Activated naive CD4-positive, alpha-beta T cell treated with anti-CD3 and anti-CD28 coated beads, Interleukin-2, amount 50 U/mL, for 24 hours (primary cell): ENCODE measurements around the gene MTHFS.

Experiments used
- H3K27ac Mint-ChIP-seq: one replicate; pipeline ENCODE4 v1.8.0; 2021; ENCODE audit warnings: mild to moderate bottlenecking, mixed read lengths
- H3K27me3 Mint-ChIP-seq: one replicate; pipeline ENCODE4 v1.8.0; 2021; ENCODE audit warnings: mixed read lengths
- H3K36me3 Mint-ChIP-seq: one replicate; pipeline ENCODE4 v1.8.0; 2021; ENCODE audit warnings: mixed read lengths
- H3K4me1 Mint-ChIP-seq: one replicate; pipeline ENCODE4 v1.8.0; 2021; ENCODE audit warnings: mixed read lengths
- H3K4me3 Mint-ChIP-seq: one replicate; pipeline ENCODE4 v1.8.0; 2021; ENCODE audit warnings: mild to moderate bottlenecking, mixed read lengths
- H3K9me3 Mint-ChIP-seq: one replicate; pipeline ENCODE4 v1.8.0; 2021; ENCODE audit warnings: mixed read lengths

MTHFS gene

DNA sequence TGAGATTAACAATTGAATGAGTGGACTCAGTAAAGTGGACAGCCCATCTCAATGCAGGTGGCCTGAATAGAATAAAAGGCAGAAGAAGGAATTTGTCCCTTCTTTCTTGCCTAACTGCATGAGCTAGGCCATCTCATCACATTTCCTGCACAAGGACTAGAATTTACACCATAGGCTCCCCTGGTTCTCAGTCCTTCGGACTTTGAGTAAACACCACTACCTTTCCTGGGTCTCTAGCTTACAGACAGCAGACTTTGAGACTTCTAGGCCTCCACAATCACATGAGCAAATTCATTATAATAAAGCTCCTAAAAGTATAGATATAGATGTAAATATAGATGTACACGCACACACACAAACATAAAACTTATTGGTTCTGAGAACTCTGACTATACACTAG lies 28.3 kb downstream of the MTHFS start:
- Mint-ChIP-seq H3K9me3 (no peaks in the 10 kb centered on the region), H3K4me1 (peaks cover 47% of the 10 kb centered on the region), H3K27me3 (no peaks in the 10 kb centered on the region), H3K36me3 (peaks cover 29% of the 10 kb centered on the region), H3K4me3 (no peak overlapping the region), H3K27ac (no peak overlapping the region)

DNA sequence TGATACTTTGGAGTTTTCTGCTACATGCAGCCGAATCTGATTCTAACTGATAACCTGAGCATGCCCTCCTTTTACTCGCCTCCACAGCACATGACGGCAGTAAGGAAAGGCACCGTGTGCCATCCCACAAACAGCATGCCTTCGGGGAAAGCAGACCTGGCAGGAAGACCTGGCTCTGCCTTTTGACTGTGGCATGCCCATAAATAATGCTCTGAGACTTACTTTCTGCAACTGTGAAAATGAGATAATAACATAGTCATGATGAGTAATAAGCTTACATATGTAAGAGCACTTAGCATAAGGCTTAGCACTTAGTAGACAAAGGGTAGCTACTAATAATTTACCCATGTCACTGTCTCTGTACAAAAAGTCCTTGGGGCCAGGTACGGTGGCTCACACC lies 32.9 kb downstream of the MTHFS start:
- Mint-ChIP-seq H3K36me3 (peaks cover 12% of the 10 kb centered on the region), H3K27me3 (no peaks in the 10 kb centered on the region), H3K9me3 (no peaks in the 10 kb centered on the region), H3K4me3 (no peak overlapping the region), H3K4me1 (peaks cover 36% of the 10 kb centered on the region), H3K27ac (no peak overlapping the region)

DNA sequence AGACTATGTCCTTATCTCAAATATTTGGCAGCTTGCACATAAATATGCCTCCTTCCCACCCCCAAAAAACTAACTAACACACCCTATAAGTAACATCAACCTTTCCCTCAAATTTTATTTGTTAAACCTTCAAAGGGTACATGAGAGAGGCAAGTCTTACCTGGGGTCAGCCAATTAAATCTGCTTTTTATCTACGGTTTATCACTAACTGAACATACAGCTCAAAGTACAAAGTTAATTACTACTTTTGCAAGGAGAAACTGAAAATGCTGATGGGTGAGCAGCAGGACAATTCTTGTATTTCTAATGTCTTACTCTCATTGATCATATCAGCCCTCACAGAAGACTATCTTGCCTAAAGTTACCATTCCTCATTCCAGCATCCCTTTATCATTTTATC lies 34.6 kb downstream of the MTHFS start:
- Mint-ChIP-seq H3K27me3 (no peaks in the 10 kb centered on the region), H3K4me1 (peaks cover 25% of the 10 kb centered on the region), H3K4me3 (no peak overlapping the region), H3K36me3 (peaks cover 9% of the 10 kb centered on the region), H3K27ac (no peak overlapping the region), H3K9me3 (no peaks in the 10 kb centered on the region)

DNA sequence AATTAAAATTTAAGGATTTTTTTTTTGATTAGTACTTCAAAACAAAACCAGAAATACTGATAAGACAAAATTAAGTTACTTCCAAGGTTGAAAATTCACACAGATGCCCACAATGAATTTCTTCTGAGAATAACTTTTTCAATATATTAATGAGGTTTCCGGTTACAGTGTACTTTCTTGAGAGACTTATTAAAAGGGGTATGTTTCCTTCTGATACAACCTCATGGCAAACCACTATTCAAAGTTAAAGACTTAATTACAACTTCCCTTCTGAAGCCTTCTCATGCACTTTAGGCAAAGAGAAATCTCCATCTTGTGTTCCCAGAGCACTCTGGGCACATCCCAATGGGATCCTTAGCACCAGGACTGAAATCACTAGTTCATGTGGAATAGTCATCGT lies 36.2 kb downstream of the MTHFS start:
- peaks cover 26% of the 10 kb centered on the region for H3K4me1 Mint-ChIP-seq
- H3K4me3 Mint-ChIP-seq: no peak overlapping the region
- no peak overlapping the region for H3K27ac Mint-ChIP-seq
- H3K36me3 Mint-ChIP-seq: peaks cover 9% of the 10 kb centered on the region
- H3K9me3 Mint-ChIP-seq: no peaks in the 10 kb centered on the region
- H3K27me3 Mint-ChIP-seq: no peaks in the 10 kb centered on the region

DNA sequence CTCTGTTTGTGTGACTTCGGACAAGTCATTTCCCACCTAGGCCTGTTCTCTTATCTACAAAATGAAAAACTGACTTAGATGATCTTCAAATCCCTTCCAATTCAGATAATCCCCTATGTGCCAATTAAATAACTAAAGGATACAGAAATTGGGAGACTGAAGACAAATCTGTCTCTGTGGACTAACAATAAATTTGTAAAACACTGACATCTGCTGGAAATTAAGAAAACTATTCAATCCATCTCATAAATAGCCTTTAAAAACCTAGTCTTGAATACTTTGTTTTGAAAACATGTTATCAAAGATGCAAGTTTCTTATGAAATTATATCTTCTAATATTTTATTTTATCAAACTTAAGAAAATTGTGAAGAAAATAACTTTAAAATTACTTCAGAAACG lies 38.3 kb downstream of the MTHFS start:
- no peaks in the 10 kb centered on the region for H3K27me3 Mint-ChIP-seq
- H3K27ac Mint-ChIP-seq: no peak overlapping the region
- no peak overlapping the region for H3K4me3 Mint-ChIP-seq
- peaks cover 34% of the 10 kb centered on the region for H3K4me1 Mint-ChIP-seq
- H3K36me3 Mint-ChIP-seq: peaks cover 13% of the 10 kb centered on the region
- H3K9me3 Mint-ChIP-seq: no peaks in the 10 kb centered on the region

DNA sequence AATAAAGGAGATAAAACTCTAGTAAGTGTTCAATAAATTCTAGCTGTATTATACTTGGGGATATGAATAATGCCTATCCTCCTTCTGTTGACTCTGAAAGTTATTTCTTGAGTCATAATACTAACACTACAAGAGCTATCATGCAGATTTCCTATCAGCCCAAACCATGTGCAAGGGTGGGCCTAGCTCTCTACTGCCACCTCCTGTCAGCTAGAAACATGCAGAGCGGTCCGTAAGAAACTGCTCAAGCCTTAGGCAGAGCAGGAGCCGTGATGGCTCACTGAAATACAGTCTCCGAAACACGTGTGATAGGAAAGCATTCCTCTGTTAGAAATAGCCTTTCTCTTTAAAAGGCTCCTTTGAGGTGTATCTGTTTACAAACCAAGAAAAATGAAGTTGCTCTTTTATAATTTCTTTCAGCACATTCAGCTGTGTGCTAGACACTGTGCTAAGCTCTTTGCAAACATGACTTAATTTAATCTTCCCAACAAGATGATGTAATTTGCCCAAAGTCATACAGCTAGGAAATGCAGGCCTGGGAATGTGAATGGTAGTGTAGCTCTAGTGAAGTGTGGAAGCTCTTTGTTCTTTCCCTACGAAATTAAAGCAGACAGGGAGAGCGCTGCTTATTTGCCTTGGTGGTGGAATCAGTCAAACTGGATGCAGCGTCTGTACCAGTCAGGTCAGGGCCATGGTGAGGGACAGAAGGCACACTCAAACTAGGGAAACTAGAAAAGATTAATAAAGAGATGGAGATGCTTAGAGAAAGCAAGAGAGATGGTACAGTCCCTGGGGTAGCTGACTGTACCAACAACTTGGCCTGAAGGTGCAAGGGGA lies 43.1 kb downstream of the MTHFS start:
- no peak overlapping the region for H3K4me3 Mint-ChIP-seq
- H3K27ac Mint-ChIP-seq: peak overlapping the region; percentile 38
- no peaks in the 10 kb centered on the region for H3K27me3 Mint-ChIP-seq
- H3K4me1 Mint-ChIP-seq: peaks cover 40% of the 10 kb centered on the region
- H3K36me3 Mint-ChIP-seq: peaks cover 11% of the 10 kb centered on the region
- H3K9me3 Mint-ChIP-seq: no peaks in the 10 kb centered on the region

DNA sequence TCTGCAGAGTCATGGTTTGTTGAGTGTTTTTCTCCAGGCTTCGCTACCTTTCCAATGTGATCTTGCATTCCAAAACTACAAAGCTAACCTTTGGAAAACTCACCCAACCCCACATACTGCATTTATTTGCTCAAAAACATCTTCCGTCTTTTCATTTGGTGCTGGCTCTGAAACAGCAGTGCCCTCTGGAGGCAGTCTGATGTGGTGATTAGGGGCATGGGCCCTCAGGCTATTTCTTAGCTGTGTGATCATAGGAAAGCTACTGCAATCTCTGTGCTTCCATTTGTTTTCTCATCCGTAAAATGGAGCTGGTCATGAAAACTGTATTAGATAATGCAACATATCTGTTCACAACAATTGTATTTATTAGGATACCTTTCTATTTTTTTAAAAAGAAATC lies 47.0 kb downstream of the MTHFS start:
- Mint-ChIP-seq H3K27me3 (no peaks in the 10 kb centered on the region), H3K4me1 (peaks cover 44% of the 10 kb centered on the region), H3K9me3 (no peaks in the 10 kb centered on the region), H3K27ac (no peak overlapping the region), H3K36me3 (peaks cover 14% of the 10 kb centered on the region), H3K4me3 (no peak overlapping the region)

DNA sequence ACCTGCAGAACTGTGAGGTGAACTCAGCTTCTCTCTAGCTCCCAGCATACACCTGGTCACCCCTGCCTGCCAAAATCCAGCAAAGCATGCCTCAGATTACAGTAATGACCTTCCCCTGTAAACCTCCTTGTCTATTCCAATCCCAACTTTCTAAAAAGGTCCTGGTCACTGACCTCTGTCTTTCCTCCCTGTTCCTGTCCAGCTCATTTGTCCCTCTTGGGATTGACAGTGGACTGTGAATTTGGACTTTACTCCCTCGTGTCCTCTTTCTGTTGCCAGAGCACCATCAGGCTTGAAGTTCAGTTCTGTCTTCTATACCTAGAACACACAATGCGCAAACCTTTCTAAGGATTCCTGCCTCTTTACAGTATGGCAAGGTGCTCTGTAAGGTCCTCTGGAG lies 50.3 kb downstream of the MTHFS start:
- H3K27ac Mint-ChIP-seq: no peak overlapping the region
- no peaks in the 10 kb centered on the region for H3K27me3 Mint-ChIP-seq
- H3K9me3 Mint-ChIP-seq: no peaks in the 10 kb centered on the region
- peaks cover 33% of the 10 kb centered on the region for H3K4me1 Mint-ChIP-seq
- peaks cover 14% of the 10 kb centered on the region for H3K36me3 Mint-ChIP-seq
- no peak overlapping the region for H3K4me3 Mint-ChIP-seq

DNA sequence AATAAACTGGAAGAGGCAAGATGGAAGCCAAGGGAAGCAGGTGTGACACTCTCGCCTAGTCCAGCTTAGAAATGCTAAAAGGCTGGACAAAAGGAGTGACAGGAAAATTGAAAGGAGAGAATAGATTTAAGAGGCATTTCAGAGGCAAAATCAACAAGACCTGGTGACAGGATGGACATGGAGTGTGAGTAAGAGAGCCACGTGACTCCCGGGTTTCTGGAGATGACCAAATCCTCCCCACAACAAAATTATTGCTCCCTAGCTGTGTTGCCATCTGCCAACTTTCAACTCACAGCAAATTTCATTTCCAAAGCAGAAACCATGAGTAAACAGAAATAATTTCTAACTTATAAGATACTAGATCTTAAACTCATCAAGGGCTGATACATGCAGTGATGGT lies 52.6 kb downstream of the MTHFS start:
- H3K4me3 Mint-ChIP-seq: no peak overlapping the region
- no peaks in the 10 kb centered on the region for H3K27me3 Mint-ChIP-seq
- no peak overlapping the region for H3K27ac Mint-ChIP-seq
- peaks cover 17% of the 10 kb centered on the region for H3K4me1 Mint-ChIP-seq
- no peaks in the 10 kb centered on the region for H3K9me3 Mint-ChIP-seq
- H3K36me3 Mint-ChIP-seq: peaks cover 17% of the 10 kb centered on the region

DNA sequence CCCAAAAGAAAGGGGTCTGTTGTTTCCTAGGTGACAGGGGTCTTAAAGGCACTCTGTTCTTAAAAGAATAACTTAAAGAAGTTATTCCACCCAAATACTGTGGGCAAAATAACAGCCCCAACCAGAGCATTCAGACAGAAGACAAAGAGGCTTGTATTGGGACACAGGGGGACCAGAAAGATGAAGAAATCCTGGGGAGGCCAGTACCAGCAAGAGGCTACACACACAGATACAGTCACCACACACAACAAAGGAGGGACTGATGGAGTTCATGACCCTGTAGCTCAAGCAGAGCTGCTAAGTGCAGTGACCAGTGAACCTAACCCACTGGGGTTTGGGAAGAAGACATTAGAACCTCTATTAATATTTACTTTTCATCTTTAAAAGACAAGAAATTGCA lies 59.0 kb downstream of the MTHFS start:
- Mint-ChIP-seq H3K4me1 (no peaks in the 10 kb centered on the region), H3K9me3 (no peaks in the 10 kb centered on the region), H3K4me3 (no peak overlapping the region), H3K27me3 (no peaks in the 10 kb centered on the region), H3K27ac (no peak overlapping the region), H3K36me3 (peaks cover 14% of the 10 kb centered on the region)

DNA sequence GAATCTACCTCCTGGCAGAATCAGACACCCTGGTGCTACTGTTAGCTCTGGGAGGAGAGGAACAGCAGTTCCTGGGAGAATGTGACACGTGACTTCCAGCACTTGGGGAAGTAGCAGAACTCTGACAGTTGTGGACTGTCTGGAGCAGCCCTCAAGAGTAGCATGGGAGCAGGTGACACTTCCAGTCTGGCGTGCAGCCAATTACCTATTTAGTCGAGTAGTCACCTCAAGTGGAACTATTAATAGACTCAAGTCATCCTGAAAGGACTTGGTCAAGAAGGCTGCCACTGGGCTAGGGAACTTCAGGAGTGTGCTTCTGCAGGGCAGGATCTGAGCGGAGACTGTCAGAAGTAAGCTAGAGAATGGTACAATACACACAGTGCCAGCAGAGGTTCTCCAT lies 62.3 kb downstream of the MTHFS start:
- Mint-ChIP-seq H3K36me3 (peaks cover 15% of the 10 kb centered on the region), H3K9me3 (no peaks in the 10 kb centered on the region), H3K4me3 (no peak overlapping the region), H3K27me3 (no peaks in the 10 kb centered on the region), H3K27ac (no peak overlapping the region), H3K4me1 (peaks cover 8% of the 10 kb centered on the region)

DNA sequence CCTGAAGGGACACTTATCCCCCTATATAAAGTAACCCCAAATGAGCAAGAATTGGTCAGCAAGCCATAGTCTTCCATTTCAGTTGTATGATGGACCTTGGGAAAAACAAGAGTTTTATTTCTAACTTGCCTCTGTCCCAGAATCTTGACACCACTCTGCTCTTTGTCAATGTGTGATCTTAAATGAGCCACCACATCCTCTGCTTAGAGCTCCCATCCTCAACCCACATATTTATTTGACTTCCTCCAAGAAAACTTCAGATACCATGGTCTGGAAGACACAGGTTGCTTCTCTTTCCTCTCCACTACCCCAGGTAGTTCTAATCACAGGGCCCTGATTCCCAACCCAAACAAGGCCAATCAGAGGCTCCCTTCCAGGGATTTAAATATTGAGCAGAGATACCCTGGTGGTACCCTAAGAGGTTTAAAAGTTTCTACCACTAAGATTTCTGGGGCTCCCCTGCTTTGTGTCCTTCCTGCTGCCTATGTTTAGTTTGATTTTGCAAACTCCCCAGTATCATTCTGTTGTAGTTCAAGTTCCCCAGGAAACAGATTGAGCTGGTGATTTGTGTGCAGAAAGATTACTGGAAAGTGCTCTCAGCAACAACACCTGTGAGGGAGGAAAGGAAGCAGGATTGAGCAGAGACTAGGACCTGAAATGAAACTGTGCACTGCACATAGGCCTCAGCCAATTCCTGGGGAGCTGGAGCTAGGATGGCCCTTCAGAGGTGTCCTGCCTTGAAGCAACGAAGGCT lies 64.3 kb downstream of the MTHFS start:
- peaks cover 9% of the 10 kb centered on the region for H3K36me3 Mint-ChIP-seq
- H3K4me3 Mint-ChIP-seq: no peak overlapping the region
- peaks cover 8% of the 10 kb centered on the region for H3K4me1 Mint-ChIP-seq
- H3K27ac Mint-ChIP-seq: no peak overlapping the region
- no peaks in the 10 kb centered on the region for H3K27me3 Mint-ChIP-seq
- no peaks in the 10 kb centered on the region for H3K9me3 Mint-ChIP-seq

DNA sequence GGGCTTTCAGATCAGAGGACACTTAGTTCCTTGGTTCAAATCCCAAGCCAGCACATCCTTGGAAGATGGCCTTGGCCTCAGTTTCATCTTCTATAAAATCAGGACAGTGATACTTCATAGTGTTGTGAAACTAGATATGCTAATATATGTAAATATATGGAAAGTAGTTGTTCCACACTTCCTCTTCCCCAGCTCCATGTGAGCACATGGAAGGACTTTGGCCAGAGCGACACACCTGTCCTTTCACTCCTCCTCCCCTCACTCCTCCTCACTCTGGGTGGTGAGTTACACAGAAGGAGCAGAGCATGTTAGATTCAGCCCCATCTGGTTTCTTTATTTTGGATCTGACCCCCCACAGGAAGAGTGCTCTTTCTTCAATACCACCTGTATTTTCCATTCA lies 65.2 kb downstream of the MTHFS start:
- no peak overlapping the region for H3K4me3 Mint-ChIP-seq
- H3K27me3 Mint-ChIP-seq: no peaks in the 10 kb centered on the region
- H3K27ac Mint-ChIP-seq: no peak overlapping the region
- peaks cover 8% of the 10 kb centered on the region for H3K4me1 Mint-ChIP-seq
- H3K36me3 Mint-ChIP-seq: peaks cover 8% of the 10 kb centered on the region
- H3K9me3 Mint-ChIP-seq: no peaks in the 10 kb centered on the region

DNA sequence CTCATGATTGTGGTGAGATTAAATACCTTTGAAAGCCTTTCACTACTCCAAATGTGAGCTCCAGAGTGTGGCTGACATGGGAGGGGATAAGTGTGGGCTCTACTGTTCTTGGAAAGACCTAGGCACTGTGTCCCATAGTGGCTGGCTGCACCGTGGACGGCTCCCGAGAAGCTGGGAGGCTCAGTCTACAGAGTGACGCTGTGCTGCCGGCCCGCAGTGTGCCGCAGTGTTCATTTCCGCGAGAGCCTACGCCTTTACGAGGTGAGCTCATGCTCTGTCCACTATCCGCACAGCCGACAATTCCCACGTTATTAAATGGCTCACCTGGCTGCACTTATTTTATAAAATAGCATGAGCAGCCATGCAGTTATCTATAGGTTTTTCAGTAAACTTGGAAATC lies 66.9 kb downstream of the MTHFS start:
- no peak overlapping the region for H3K27ac Mint-ChIP-seq
- H3K9me3 Mint-ChIP-seq: no peaks in the 10 kb centered on the region
- peaks cover 8% of the 10 kb centered on the region for H3K36me3 Mint-ChIP-seq
- peaks cover 8% of the 10 kb centered on the region for H3K4me1 Mint-ChIP-seq
- H3K27me3 Mint-ChIP-seq: no peaks in the 10 kb centered on the region
- no peak overlapping the region for H3K4me3 Mint-ChIP-seq

DNA sequence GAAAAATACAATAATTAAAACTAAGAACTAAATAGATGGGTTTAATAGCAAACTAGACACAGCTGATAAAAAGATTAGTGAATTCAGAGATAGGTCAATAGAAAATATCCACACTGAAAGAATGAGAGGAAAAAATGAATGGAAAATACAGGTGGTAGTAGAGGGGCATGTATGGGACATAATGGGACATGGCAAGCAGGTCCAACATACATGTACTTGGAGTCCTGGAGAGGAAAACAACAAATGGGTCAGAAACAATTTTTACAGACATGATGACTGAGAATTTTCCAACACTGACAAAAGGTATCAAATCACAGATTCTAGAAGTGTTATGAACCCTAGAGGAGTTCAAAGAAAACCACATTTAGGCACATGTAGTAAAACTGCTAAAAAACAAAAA lies 68.4 kb downstream of the MTHFS start:
- Mint-ChIP-seq H3K27ac (no peak overlapping the region), H3K36me3 (peaks cover 6% of the 10 kb centered on the region), H3K27me3 (no peaks in the 10 kb centered on the region), H3K9me3 (no peaks in the 10 kb centered on the region), H3K4me1 (peaks cover 8% of the 10 kb centered on the region), H3K4me3 (no peak overlapping the region)

DNA sequence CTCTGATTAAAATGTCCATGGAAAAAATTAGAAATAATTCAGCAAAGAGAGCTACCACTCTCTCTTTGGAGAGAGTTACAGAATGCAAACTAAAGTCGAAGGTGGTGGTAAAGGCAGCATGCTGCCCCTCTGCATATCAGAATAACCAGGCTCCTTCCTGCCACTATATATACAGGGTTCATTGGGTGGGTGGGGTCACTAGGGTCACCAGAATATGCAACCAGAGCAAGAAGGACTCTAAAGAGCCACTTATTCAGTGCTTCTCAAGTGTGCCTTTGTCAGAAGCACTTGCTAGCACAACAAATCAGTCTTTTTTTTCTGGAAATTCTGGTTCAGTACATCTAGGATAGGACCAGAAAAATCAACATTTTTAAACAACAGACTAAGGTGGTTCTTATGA lies 70.0 kb downstream of the MTHFS start:
- Mint-ChIP-seq H3K27me3 (no peaks in the 10 kb centered on the region), H3K4me3 (no peak overlapping the region), H3K9me3 (no peaks in the 10 kb centered on the region), H3K36me3 (peaks cover 4% of the 10 kb centered on the region), H3K27ac (no peak overlapping the region), H3K4me1 (peaks cover under 1% of the 10 kb centered on the region)
